Measurements from ENCODE around the gene TRMT61A.

TRMT61A gene

GRCh38 chr14:103536693-103537092 is 7.7 kb downstream of the TRMT61A start:
- no peak for DNase-seq

- no peak for DNase-seq
Observed at GRCh38 chr14:103537175-103537990, 8.4 kb downstream of the TRMT61A start.

- DNase-seq: no peak
Observed at GRCh38 chr14:103538291-103539055, 9.5 kb downstream of the TRMT61A start.

- no peak for DNase-seq
Observed at GRCh38 chr14:103539056-103539825, 10.2 kb downstream of the TRMT61A start.

- no peak for DNase-seq
Observed at GRCh38 chr14:103540821-103541708, 12.1 kb downstream of the TRMT61A start.

- DNase-seq: no peak
Observed at GRCh38 chr14:103541709-103542604, 13.0 kb downstream of the TRMT61A start.

- no peak for DNase-seq
Observed at GRCh38 chr14:103542605-103543088, 13.7 kb downstream of the TRMT61A start.

- no peak for DNase-seq
Observed at GRCh38 chr14:103543140-103543539, 14.1 kb downstream of the TRMT61A start.

GRCh38 chr14:103543721-103544387 is 14.9 kb downstream of the TRMT61A start:
- DNase-seq: no peak

- DNase-seq: no peak
Observed at GRCh38 chr14:103544388-103545218, 15.6 kb downstream of the TRMT61A start.

GRCh38 chr14:103545219-103545914 is 16.4 kb downstream of the TRMT61A start:
- DNase-seq: no peak

GRCh38 chr14:103545915-103546651 is 17.1 kb downstream of the TRMT61A start:
- no peak for DNase-seq

- peak; percentile 73 for DNase-seq
Observed at GRCh38 chr14:103546652-103547454, 17.9 kb downstream of the TRMT61A start.

- DNase-seq: no peak
Observed at GRCh38 chr14:103547455-103547940, 18.5 kb downstream of the TRMT61A start.

- DNase-seq: no peak
Observed at GRCh38 chr14:103547941-103548462, 19.0 kb downstream of the TRMT61A start.

GRCh38 chr14:103548463-103549351 is 19.7 kb downstream of the TRMT61A start:
- no peak for DNase-seq
